K562 (cell line): Measurements from ENCODE around the gene IL5. TPM values are rescaled to one million over a fixed set of nuclear protein-coding genes. Genes with fewer than 3 reads are reported as not detected.
A peak's percentile ranks its signal among the peaks of the same experiment; 100 is the strongest.

Experiments
- CTCF ChIP-seq, 3 experiments: IDR thresholded peaks in 2 of 3; conservative IDR thresholded peaks in 1 of 3; 2 replicates each; pipeline ENCODE4 v1.5.1; 2011 to 2012; ENCODE audit warnings: low read length in 3 of 3, mild to moderate bottlenecking in 3 of 3, control low read depth in 2 of 3, improper control_type of control experiment in 1 of 3, inconsistent platforms in 1 of 3, low read depth in 1 of 3, mixed read lengths in 1 of 3, moderate library complexity in 1 of 3; ENCODE audit not compliant: insufficient read depth in 2 of 3
- MED1 ChIP-seq: sonication (generic); formaldehyde crosslinking; IDR thresholded peaks from 2 replicates; pipeline ENCODE4 v1.8.1; 2023; ENCODE audit warnings: missing genetic modification reagents, borderline replicate concordance
- RAD21 ChIP-seq, 2 experiments: fragments of 250-450 bp in 1 of 2; fragments of 450-650 bp in 1 of 2; sonication (Bioruptor Pico) in 1 of 2; formaldehyde crosslinking in 1 of 2; IDR thresholded peaks in 1 of 2; conservative IDR thresholded peaks in 1 of 2; 2 replicates each; pipeline versions ENCODE4 v1.4.0 to v1.8.0; 2020 to 2022; ENCODE audit warnings: mild to moderate bottlenecking in 2 of 2, moderate library complexity in 1 of 2
- REST ChIP-seq, 2 experiments: fragments of 450-650 bp; formaldehyde crosslinking in 1 of 2; IDR thresholded peaks; 2 replicates each; pipeline versions ENCODE4 v1.4.0 to v1.6.1; 2014 to 2020; ENCODE audit warnings: mild to moderate bottlenecking in 2 of 2, borderline replicate concordance in 1 of 2, low read depth in 1 of 2
- TEAD2 ChIP-seq: fragments of 450-650 bp; IDR thresholded peaks from 2 replicates; pipeline ENCODE4 v1.6.1; 2016; ENCODE audit warnings: missing genetic modification characterization, control low read depth, missing compliant biosample characterization
- ZNF609 ChIP-seq: sonication (generic); formaldehyde crosslinking; IDR thresholded peaks from 2 replicates; pipeline ENCODE4 v1.8.1; 2023; ENCODE audit warnings: missing genetic modification reagents, mild to moderate bottlenecking, borderline replicate concordance
- polyA plus RNA-seq, 8 experiments: library from polyadenylated mRNA; depleted of rRNA in 4 of 8; stranded (reverse) in 5 of 8; unstranded in 3 of 8; fragments of >200 nt; fragmentation: Nextera tagmentation in 2 of 8; fragmentation: Illumina TruSeq in 1 of 8; extraction: Ambion mirVana in 2 of 8; extraction: Trizol in 1 of 8; gene quantifications; 2 replicates each; pipeline versions ENCODE4 v1.2.1 to v1.2.3, GENCODE V29; 2011 to 2014; ENCODE audit warnings: inconsistent platforms in 1 of 8, missing spikeins in 1 of 8
- total RNA-seq, 7 experiments: library from RNA; depleted of rRNA in 6 of 7; stranded (reverse); fragments of >200 nt in 6 of 7; fragmentation: Illumina TruSeq in 2 of 7; extraction: Trizol in 2 of 7; gene quantifications; 2 replicates each; pipeline versions ENCODE4 v1.2.1 to v1.2.3, GENCODE V29; 2011 to 2021; ENCODE audit warnings: low replicate concordance in 1 of 7

Gene IL5
- total and polyA plus RNA-seq, 9 of the 15 experiments (the other 6 are each of a cell fraction or from before 2014, with no cell fraction given): 0.44 TPM; not detected in 8

- TF ChIP-seq ZNF609 (CRISPR knock-in tag): no peak
- TF ChIP-seq TEAD2 (tag): no peak
- TF ChIP-seq RAD21 (CRISPR knock-in tag; conservative IDR thresholded peaks at IDR 0.05 in 1 of 2, IDR thresholded peaks at IDR 0.05 in 1 of 2): peak; percentile 21 to 51; a peak in 3 of 4 replicates
- peak; percentile 26; the same call in 1 of the 2 replicates for TF ChIP-seq REST (IDR thresholded peaks at IDR 0.05; ENCODE audit: borderline replicate concordance)
- no peak for TF ChIP-seq REST (CRISPR knock-in tag; IDR thresholded peaks at IDR 0.05; ENCODE audit: low read depth)
- TF ChIP-seq MED1 (CRISPR knock-in tag): no peak
- peak; percentile 27 to 45 (median 41); a peak in 3 of 6 replicates for TF ChIP-seq CTCF (IDR thresholded peaks at IDR 0.05 in 2 of 3, conservative IDR thresholded peaks at IDR 0.05 in 1 of 3; ENCODE audit: insufficient read depth in 2 of 3, low read depth in 1 of 3, low read length in 3 of 3)
Measured at GRCh38 chr5:132591145-132591544, 47.8 kb upstream of the IL5 start (continued).
